Measurements from ENCODE around the gene MYO1B. TPM values are rescaled to one million over a fixed set of nuclear protein-coding genes. Genes with fewer than 3 reads are reported as not detected.

MYO1B gene
- total and polyA plus RNA-seq, 4 donors: 46.0 to 286 (median 88.1) TPM

DNA sequence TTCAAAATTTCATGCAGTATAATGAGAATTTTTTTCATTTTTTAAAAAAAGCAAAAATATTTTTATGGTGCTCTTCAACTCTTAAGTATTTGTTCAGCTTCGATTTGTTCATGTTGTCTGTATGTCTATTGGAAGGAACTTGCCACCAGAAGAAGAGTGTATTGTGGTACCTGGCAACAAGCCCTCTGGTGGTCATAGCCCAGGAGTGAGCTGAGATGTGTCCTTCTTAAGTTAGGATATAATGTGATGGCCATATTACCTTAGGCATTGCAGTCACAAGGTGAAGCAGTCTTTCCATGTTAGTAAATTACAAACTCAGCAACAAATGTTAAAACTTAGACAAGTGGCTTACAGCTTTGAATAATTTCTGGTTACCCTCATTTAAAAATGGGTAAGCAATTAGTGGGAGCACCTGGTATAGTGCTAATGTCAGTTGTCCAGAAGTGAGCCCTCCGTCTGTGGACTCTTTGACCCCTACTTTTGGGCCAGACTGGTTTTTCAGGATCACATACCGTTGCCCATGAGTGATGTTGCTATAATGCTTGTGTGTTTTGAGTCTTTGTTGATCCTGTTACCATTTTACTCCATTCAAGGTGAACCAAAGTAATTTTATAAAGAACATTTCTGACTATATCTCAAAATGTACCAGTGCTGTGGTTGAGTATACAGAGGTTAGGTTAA lies 57.4 kb downstream of the MYO1B start:
- H3K4me1 ChIP-seq (ENCODE audit: control insufficient read depth in 5 of 5, insufficient read depth in 5 of 5, low read length in 5 of 5): peaks cover 4 to 34% (median 11%) of the 10 kb centered on the region in 5 donors
- H3K9me3 ChIP-seq (ENCODE audit: control insufficient read depth in 4 of 4, insufficient read depth in 3 of 4, low read length in 3 of 4): no peaks in the 10 kb centered on the region
- no peak for TF ChIP-seq CTCF (IDR thresholded peaks at IDR 0.05; ENCODE audit: control extremely low read depth, extremely low read depth)
- H3K4me3 ChIP-seq: no peak overlapping the region
- H3K27me3 ChIP-seq (ENCODE audit: control insufficient read depth in 3 of 3, insufficient read depth in 3 of 3, low read length in 2 of 3): no peaks in the 10 kb centered on the region
- DNase-seq: no peak
- ATAC-seq (ENCODE audit: insufficient read depth, low FRiP score): no peak
- H3K27ac ChIP-seq (ENCODE audit: low read depth in 1 of 2, low read length in 1 of 2): no peak overlapping the region
- H3K36me3 ChIP-seq (ENCODE audit: control insufficient read depth in 4 of 4, insufficient read depth in 4 of 4, low read length in 4 of 4): peaks cover 0 to 13% (median 4%) of the 10 kb centered on the region in 4 donors
- no peak overlapping the region for H3K9ac ChIP-seq (ENCODE audit: insufficient read depth in 1 of 2, low read length in 2 of 2)
- 69 to 88% methylated on average over 3 of the region's 3 CpGs for WGBS, 2 donors

- ATAC-seq (ENCODE audit: insufficient read depth, low FRiP score): no peak
- no peak for TF ChIP-seq CTCF (IDR thresholded peaks at IDR 0.05; ENCODE audit: control extremely low read depth, extremely low read depth)
- peak overlapping the region; percentile 5 to 31 for H3K27ac ChIP-seq (ENCODE audit: low read depth in 1 of 2, low read length in 1 of 2)
Measured at GRCh38 chr2:191303140-191304005, 58.2 kb downstream of the MYO1B start.

GRCh38 chr2:191304939-191305875 lies 60.0 kb downstream of the MYO1B start:
- no peak for TF ChIP-seq CTCF (IDR thresholded peaks at IDR 0.05; ENCODE audit: control extremely low read depth, extremely low read depth)
- H3K4me1 ChIP-seq (ENCODE audit: control insufficient read depth in 5 of 5, insufficient read depth in 5 of 5, low read length in 5 of 5): peaks cover 4 to 34% (median 9%) of the 10 kb centered on the region in 5 donors
- H3K27ac ChIP-seq (ENCODE audit: low read depth in 1 of 2, low read length in 1 of 2): peak overlapping the region; percentile 46 to 67
- H3K9me3 ChIP-seq (ENCODE audit: control insufficient read depth in 4 of 4, insufficient read depth in 3 of 4, low read length in 3 of 4): no peaks in the 10 kb centered on the region
- peak overlapping the region in 1 of 2 donors; percentile 48 for H3K9ac ChIP-seq (ENCODE audit: insufficient read depth in 1 of 2, low read length in 2 of 2)
- H3K4me3 ChIP-seq: no peak overlapping the region
- no peak for ATAC-seq (ENCODE audit: insufficient read depth, low FRiP score)
- DNase-seq: peak; percentile 71 to 98 (median 93)
- peaks cover 0 to 10% (median 4%) of the 10 kb centered on the region in 4 donors for H3K36me3 ChIP-seq (ENCODE audit: control insufficient read depth in 4 of 4, insufficient read depth in 4 of 4, low read length in 4 of 4)
- WGBS, 2 donors: 78 to 83% methylated on average over 8 of the region's 8 CpGs
- H3K27me3 ChIP-seq (ENCODE audit: control insufficient read depth in 3 of 3, insufficient read depth in 3 of 3, low read length in 2 of 3): no peaks in the 10 kb centered on the region

More at GRCh38 chr2:191303140-191304005, 58.2 kb downstream of the MYO1B start:
- H3K36me3 ChIP-seq (ENCODE audit: control insufficient read depth in 4 of 4, insufficient read depth in 4 of 4, low read length in 4 of 4): peaks cover 0 to 13% (median 4%) of the 10 kb centered on the region in 4 donors
- H3K27me3 ChIP-seq (ENCODE audit: control insufficient read depth in 3 of 3, insufficient read depth in 3 of 3, low read length in 2 of 3): no peaks in the 10 kb centered on the region
- H3K9me3 ChIP-seq (ENCODE audit: control insufficient read depth in 4 of 4, insufficient read depth in 3 of 4, low read length in 3 of 4): no peaks in the 10 kb centered on the region
- peak overlapping the region in 1 of 2 donors; percentile 34 for H3K9ac ChIP-seq (ENCODE audit: insufficient read depth in 1 of 2, low read length in 2 of 2)
- DNase-seq: peak in 2 of 3 donors; percentile 49 to 63
- 54 to 70% methylated on average over 5 of the region's 5 CpGs for WGBS, 2 donors
- H3K4me1 ChIP-seq (ENCODE audit: control insufficient read depth in 5 of 5, insufficient read depth in 5 of 5, low read length in 5 of 5): peaks cover 4 to 34% (median 11%) of the 10 kb centered on the region in 5 donors
- no peak overlapping the region for H3K4me3 ChIP-seq
